Retinal pigment epithelial cell (primary cell): ENCODE data around the gene KRT81.
A peak's percentile ranks its signal among the peaks of the same experiment; 100 is the strongest.

Source experiments
- DNase-seq: peaks from one replicate; pipeline ENCODE4 v3.0.0-alpha.2; 2010; ENCODE audit warnings: low read depth
- H3K4me3 ChIP-seq: 2 replicates; pipeline ENCODE4 v1.5.1; 2011; ENCODE audit warnings: mild to moderate bottlenecking, low read length, control low read depth, moderate library complexity
- CTCF ChIP-seq: conservative IDR thresholded peaks from 2 replicates; pipeline ENCODE4 v1.5.1; 2011; ENCODE audit warnings: low read depth, low read length, control low read depth, inconsistent platforms

Gene KRT81

GRCh38 chr12:52313461-52313860 is 22.1 kb upstream of the KRT81 start:
- TF ChIP-seq CTCF = no peak
- DNase-seq = no peak
- H3K4me3 ChIP-seq = no peak overlapping the region

DNA sequence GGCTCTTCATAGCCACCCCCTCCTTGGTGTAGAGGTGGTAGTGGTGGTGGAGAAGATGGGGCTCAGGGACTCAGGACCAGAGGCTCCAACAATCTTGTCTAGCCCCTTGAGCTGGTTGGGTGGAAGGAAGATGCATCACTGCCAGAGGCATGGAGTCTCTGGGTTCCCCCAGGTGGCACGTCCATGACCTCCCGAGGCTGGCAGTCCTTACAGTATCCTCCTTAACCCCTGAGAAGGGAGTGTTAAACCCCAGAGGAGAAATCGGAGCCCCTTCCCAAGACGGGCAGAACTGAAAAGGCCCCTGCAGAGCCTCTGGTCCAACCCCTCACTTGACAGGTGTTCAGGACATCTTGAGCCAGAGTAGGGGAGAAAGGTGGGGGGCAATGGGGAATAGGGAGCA is 20.8 kb upstream of the KRT81 start:
- H3K4me3 ChIP-seq = no peak overlapping the region
- no peak for TF ChIP-seq CTCF
- DNase-seq = no peak

- no peak for DNase-seq
- H3K4me3 ChIP-seq = no peak overlapping the region
- TF ChIP-seq CTCF = no peak
These were observed 19.9 kb upstream of the KRT81 start for GRCh38 chr12:52311285-52311648.

DNA sequence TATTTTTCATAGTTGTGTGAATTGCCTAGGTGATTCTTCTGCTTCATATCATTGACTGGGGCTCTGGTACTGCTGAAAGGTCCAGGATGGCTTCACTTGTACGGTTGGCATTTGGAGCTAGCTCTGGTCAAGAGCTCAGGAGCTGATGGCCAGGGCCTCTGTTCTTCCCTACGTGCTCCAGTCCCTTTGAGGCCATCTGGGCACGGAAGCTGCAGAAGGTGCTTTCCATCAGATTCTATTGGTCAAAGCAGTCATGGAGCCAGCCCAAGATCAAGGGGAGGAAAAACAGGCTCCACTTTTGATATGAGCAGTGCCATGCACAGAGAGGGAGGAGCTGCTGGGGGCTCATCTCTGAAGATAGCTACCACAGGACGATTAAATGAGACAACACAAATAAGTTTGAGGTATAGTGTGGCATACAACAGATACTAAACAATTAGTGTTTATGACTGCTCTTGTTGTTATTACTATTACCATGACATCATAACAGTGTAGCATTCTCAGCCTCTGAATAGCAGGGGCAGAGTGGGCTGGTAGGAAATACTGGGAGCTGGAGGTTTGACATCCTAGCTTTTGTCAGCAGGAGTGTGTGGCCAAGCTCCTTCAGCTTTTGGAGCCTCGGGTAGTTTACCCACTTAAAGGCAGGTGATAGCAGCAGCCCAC is 19.4 kb upstream of the KRT81 start:
- DNase-seq = no peak
- H3K4me3 ChIP-seq = no peak overlapping the region
- no peak for TF ChIP-seq CTCF

GRCh38 chr12:52308806-52309425 is 17.6 kb upstream of the KRT81 start:
- peak overlapping the region; percentile 50 for H3K4me3 ChIP-seq
- TF ChIP-seq CTCF = no peak
- DNase-seq = no peak

- peak overlapping the region; percentile 50 for H3K4me3 ChIP-seq
- peak; percentile 4 for TF ChIP-seq CTCF
These were observed 16.8 kb upstream of the KRT81 start for GRCh38 chr12:52307836-52308805.

More at GRCh38 chr12:52307836-52308805, 16.8 kb upstream of the KRT81 start:
- peak; percentile 18 for DNase-seq
